CD8-positive, alpha-beta memory T cell (primary cell): ENCODE measurements around the gene MTSS2. TPM values are rescaled to one million over a fixed set of nuclear protein-coding genes. Genes with fewer than 3 reads are reported as not detected.
"Not testable (repeated sequence)": the region's sequence is repeated elsewhere in the genome, so short reads cannot be mapped to it uniquely, and the experiment has no call there.

Experiments used
- CTCF ChIA-PET: fragments of 350-600 bp; sonication (Branson Sonifier 250); formaldehyde crosslinking; loops from one replicate; lab custom pipeline; 2021; ENCODE audit warnings: antibody characterized with exemption; lab: Charles Lee
- POLR2A ChIA-PET: fragments of 350-600 bp; sonication (Branson Sonifier 250); formaldehyde crosslinking; loops from one replicate; lab custom pipeline; 2021; ENCODE audit warnings: antibody characterized with exemption; lab: Charles Lee
- DNase-seq, 5 donors: peaks; one replicate each; pipeline versions ENCODE4 v3.0.0 to v3.0.0-alpha.2; 2020 to 2022; ENCODE audit warnings: mixed read lengths in 1 of 5
- H3K27ac ChIP-seq: one replicate; pipeline ENCODE4 v1.7.0; 2013; ENCODE audit warnings: low read depth, mild to moderate bottlenecking, low read length, moderate library complexity
- H3K27me3 ChIP-seq: 2 replicates; pipeline ENCODE4 v1.7.0; 2013; ENCODE audit warnings: low read length, mild to moderate bottlenecking; ENCODE audit not compliant: insufficient read depth, poor library complexity, severe bottlenecking
- H3K36me3 ChIP-seq: 2 replicates; pipeline ENCODE4 v1.7.0; 2013; ENCODE audit warnings: mild to moderate bottlenecking, low read length, moderate library complexity; ENCODE audit not compliant: insufficient read depth
- H3K4me1 ChIP-seq: 2 replicates; pipeline ENCODE4 v1.7.0; 2013; ENCODE audit warnings: mild to moderate bottlenecking, low read length, moderate library complexity; ENCODE audit not compliant: insufficient read depth
- H3K4me3 ChIP-seq: 2 replicates; pipeline ENCODE4 v1.7.0; 2013; ENCODE audit warnings: mild to moderate bottlenecking, low read length
- H3K9me3 ChIP-seq: 2 replicates; pipeline ENCODE4 v1.7.0; 2013; ENCODE audit warnings: mild to moderate bottlenecking, low read length
- H3K27ac Mint-ChIP-seq, 8 donors: one replicate each; pipeline ENCODE4 v1.8.0; 2020 to 2021; ENCODE audit warnings: mixed read lengths in 8 of 8, mild to moderate bottlenecking in 6 of 8, inconsistent platforms in 3 of 8, moderate library complexity in 3 of 8
- H3K27me3 Mint-ChIP-seq, 2 donors: one replicate each; pipeline ENCODE4 v1.8.0; 2020 to 2021; ENCODE audit warnings: mixed read lengths in 2 of 2, mild to moderate bottlenecking in 1 of 2, moderate library complexity in 1 of 2
- H3K36me3 Mint-ChIP-seq, 3 donors: one replicate each; pipeline ENCODE4 v1.8.0; 2020 to 2021; ENCODE audit warnings: mixed read lengths in 3 of 3, inconsistent platforms in 1 of 3, mild to moderate bottlenecking in 1 of 3
- H3K4me1 Mint-ChIP-seq, 3 donors: one replicate each; pipeline ENCODE4 v1.8.0; 2020 to 2021; ENCODE audit warnings: mixed read lengths in 3 of 3, inconsistent platforms in 1 of 3, mild to moderate bottlenecking in 1 of 3
- H3K4me3 Mint-ChIP-seq, 7 donors: one replicate each; pipeline ENCODE4 v1.8.0; 2020 to 2021; ENCODE audit warnings: mixed read lengths in 7 of 7, mild to moderate bottlenecking in 6 of 7, moderate library complexity in 4 of 7, inconsistent platforms in 2 of 7
- H3K9me3 Mint-ChIP-seq, 5 donors: one replicate each; pipeline ENCODE4 v1.8.0; 2020 to 2022; ENCODE audit warnings: mixed read lengths in 5 of 5, mild to moderate bottlenecking in 3 of 5, moderate library complexity in 2 of 5, inconsistent platforms in 1 of 5
- polyA plus RNA-seq: library from polyadenylated mRNA; unstranded; fragments of 300-500 nt; fragmentation: Illumina TruSeq; gene quantifications from one replicate; pipeline ENCODE4 v1.2.3, GENCODE V29; 2021
- total RNA-seq, 2 experiments: library from RNA; stranded (reverse); gene quantifications; one replicate each; pipeline ENCODE4 v1.2.3, GENCODE V29; 2021

Gene MTSS2
- total and polyA plus RNA-seq, 3 experiments from 2014 or later = 2.2 to 3.0 TPM; not detected in 1

DNA sequence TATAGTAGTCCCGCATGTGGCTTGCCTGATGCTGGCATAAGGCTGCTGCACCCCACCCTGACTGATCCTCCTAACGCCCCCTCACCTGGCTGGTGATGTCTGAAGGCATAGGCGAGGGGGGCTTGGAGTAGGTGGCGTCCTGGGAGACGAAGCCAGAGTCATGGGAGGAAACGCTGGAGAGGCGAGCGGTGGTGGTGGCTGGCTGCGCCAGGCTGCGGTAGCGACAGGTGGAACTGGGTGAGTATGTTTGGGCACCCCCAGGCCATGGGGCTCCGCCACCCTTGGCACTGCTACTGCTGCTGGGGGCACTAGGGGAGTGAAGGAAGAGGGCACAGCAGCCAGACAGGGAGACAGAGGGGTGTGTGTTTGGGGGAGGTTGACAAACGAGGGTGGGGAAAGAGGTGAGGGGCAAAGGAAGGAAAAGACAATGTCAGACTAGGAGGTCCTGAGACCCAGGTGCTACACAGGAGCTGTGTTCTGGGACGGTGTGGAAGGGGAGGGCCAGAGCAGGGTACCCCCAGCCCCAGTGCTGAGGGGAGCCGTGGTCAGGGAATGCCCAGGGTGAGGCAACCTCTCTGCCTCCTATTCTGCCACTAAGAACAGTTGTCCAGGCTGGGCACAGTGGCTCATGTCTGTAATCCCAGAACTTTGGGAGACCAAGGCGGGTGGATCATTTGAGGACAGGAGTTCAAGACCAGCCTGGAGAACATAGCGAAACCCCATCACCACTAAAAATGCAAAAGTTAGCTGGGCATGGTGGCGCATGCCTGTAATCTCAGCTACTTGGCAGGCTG is 11.4 kb downstream of the MTSS2 start:
- no peak overlapping the region for H3K4me3 ChIP-seq
- ChIA-PET CTCF (no interaction called here), POLR2A (no interaction called here)
- Mint-ChIP-seq H3K4me3 (no peak overlapping the region), H3K9me3 (no peaks in the 10 kb centered on the region), H3K27me3 (no peaks in the 10 kb centered on the region), H3K36me3 (peaks cover 0 to 2% (median 1%) of the 10 kb centered on the region in 3 donors), H3K27ac (no peak overlapping the region), H3K4me1 (peaks cover 7 to 11% (median 10%) of the 10 kb centered on the region in 3 donors)
- no peaks in the 10 kb centered on the region for H3K27me3 ChIP-seq
- no peak overlapping the region for H3K27ac ChIP-seq
- H3K36me3 ChIP-seq = no peaks in the 10 kb centered on the region
- DNase-seq = peak in 1 of 5 donors; percentile 34
- no peaks in the 10 kb centered on the region for H3K4me1 ChIP-seq
- no peaks in the 10 kb centered on the region for H3K9me3 ChIP-seq

DNA sequence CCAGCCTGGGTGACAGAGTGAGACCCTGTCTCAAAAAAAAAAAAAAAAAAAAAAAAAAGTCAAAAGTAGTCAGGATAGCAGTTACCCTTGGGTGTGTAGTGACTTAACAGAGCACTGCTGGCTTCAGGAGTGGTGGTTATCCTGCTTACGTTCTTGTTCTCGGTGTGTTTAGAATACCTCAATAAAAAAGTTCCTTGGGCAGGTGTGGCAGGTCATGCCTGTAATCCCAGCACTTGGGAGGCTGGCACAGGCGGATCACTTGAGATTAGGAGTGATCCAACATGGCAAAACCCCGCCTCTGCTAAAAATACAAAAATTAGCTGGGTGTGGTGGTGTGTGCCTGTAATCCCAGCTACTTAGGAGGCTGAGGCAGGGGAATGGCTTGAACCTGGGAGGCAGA is 14.9 kb downstream of the MTSS2 start:
- H3K9me3 Mint-ChIP-seq, H3K4me1 Mint-ChIP-seq, H3K4me3 ChIP-seq, POLR2A ChIA-PET, H3K27me3 ChIP-seq, DNase-seq, H3K27ac ChIP-seq, H3K9me3 ChIP-seq, H3K27me3 Mint-ChIP-seq, H3K4me1 ChIP-seq, H3K4me3 Mint-ChIP-seq, H3K36me3 ChIP-seq, CTCF ChIA-PET: not testable (repeated sequence)
- Mint-ChIP-seq H3K36me3 (peaks cover 0 to 13% (median 8%) of the 10 kb centered on the region in 3 donors), H3K27ac (peak overlapping the region in 1 of 8 donors; percentile 43)

GRCh38 chr16:70670175-70670574 is 15.7 kb downstream of the MTSS2 start:
- Mint-ChIP-seq H3K36me3 (peaks cover 0 to 13% (median 11%) of the 10 kb centered on the region in 3 donors), H3K27ac (no peak overlapping the region), H3K27me3 (peaks cover 0 to 1% of the 10 kb centered on the region in 2 donors), H3K4me1 (no peaks in the 10 kb centered on the region), H3K4me3 (no peak overlapping the region), H3K9me3 (no peaks in the 10 kb centered on the region)
- peak in 1 of 5 donors; percentile 11 for DNase-seq
- CTCF ChIA-PET = no interaction called here
- no peaks in the 10 kb centered on the region for H3K4me1 ChIP-seq
- POLR2A ChIA-PET = interaction anchor here (0.6 kb wide), 1 partner anchor 433 kb away, joined by 4 read pairs; no protein-coding TSS in a partner anchor
- H3K27ac ChIP-seq = no peak overlapping the region
- no peak overlapping the region for H3K4me3 ChIP-seq
- H3K9me3 ChIP-seq = no peaks in the 10 kb centered on the region
- no peaks in the 10 kb centered on the region for H3K36me3 ChIP-seq
- no peaks in the 10 kb centered on the region for H3K27me3 ChIP-seq

DNA sequence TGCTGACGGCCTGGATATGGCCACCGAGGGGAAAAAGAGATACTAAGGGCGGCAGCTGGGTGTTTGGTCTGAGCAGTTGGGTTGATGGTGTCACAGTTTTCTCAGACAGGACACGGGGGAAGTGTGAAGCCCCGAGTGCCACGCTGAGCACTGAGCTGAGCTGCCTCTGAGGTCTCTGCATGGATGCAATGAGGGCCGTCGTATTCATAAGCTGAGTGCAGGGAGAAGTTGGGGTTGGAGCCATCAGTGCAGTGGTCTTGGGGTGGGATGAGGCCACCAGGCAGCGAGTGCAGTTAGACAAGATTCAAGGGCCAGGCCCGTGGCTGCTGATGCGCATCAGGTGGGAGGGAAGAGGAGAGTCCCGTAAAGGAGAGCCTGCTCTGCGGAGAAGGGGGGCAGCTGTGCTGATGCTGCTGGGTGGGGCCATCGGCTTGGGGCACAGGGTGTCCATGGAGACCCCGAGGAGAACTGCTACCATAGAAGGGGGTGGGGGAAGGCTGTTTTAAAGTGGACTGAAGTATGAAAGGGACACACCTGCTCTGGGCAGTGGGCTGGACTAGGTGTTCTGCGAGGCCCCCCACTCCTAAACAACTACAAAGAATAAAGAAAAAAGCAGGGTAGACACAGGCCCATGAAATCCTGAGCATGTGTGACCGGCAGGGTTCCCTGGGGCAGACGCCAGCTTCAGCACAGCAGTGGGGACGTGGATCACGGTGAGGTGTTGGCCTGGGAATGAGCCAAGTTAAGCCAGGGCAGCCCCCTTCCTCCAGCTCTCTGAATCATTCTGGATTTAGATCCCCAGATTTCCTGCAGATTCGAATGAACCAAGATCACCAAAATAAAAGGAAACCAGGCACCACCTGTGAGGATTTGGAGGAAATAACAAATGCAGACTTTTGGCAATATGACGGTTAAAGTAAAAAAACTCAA is 19.8 kb downstream of the MTSS2 start:
- no peaks in the 10 kb centered on the region for H3K27me3 ChIP-seq
- H3K4me3 Mint-ChIP-seq = no peak overlapping the region
- H3K4me3 ChIP-seq = no peak overlapping the region
- peaks cover 0 to 13% (median 12%) of the 10 kb centered on the region in 3 donors for H3K36me3 Mint-ChIP-seq
- H3K9me3 Mint-ChIP-seq = no peaks in the 10 kb centered on the region
- no peaks in the 10 kb centered on the region for H3K4me1 ChIP-seq
- H3K9me3 ChIP-seq = no peaks in the 10 kb centered on the region
- H3K4me1 Mint-ChIP-seq = no peaks in the 10 kb centered on the region
- ChIA-PET CTCF (interaction anchor here (1.2 kb wide), 1 partner anchor 105 kb away, joined by 4 read pairs; no protein-coding TSS in a partner anchor), POLR2A (interaction anchor here (0.6 kb wide), 1 partner anchor 98 kb away, joined by 3 read pairs; no protein-coding TSS in a partner anchor)
- peaks cover 0 to 1% of the 10 kb centered on the region in 2 donors for H3K27me3 Mint-ChIP-seq
- no peak overlapping the region for H3K27ac Mint-ChIP-seq
- DNase-seq = no peak
- no peak overlapping the region for H3K27ac ChIP-seq
- no peaks in the 10 kb centered on the region for H3K36me3 ChIP-seq

GRCh38 chr16:70665113-70665694 is 20.6 kb downstream of the MTSS2 start:
- POLR2A ChIA-PET = no interaction called here
- no peak overlapping the region for H3K4me3 ChIP-seq
- no peak overlapping the region for H3K27ac Mint-ChIP-seq
- H3K9me3 ChIP-seq = no peaks in the 10 kb centered on the region
- no peaks in the 10 kb centered on the region for H3K27me3 ChIP-seq
- DNase-seq = no peak
- no peaks in the 10 kb centered on the region for H3K4me1 ChIP-seq
- CTCF ChIA-PET = no interaction called here
- H3K9me3 Mint-ChIP-seq = no peaks in the 10 kb centered on the region
- H3K27me3 Mint-ChIP-seq = peaks cover 0 to 1% of the 10 kb centered on the region in 2 donors
- H3K36me3 Mint-ChIP-seq = peaks cover 0 to 11% (median 11%) of the 10 kb centered on the region in 3 donors
- H3K36me3 ChIP-seq = no peaks in the 10 kb centered on the region
- no peak overlapping the region for H3K4me3 Mint-ChIP-seq
- no peaks in the 10 kb centered on the region for H3K4me1 Mint-ChIP-seq
- H3K27ac ChIP-seq = no peak overlapping the region

GRCh38 chr16:70664325-70665112 is 21.3 kb downstream of the MTSS2 start:
- CTCF ChIA-PET = no interaction called here

DNA sequence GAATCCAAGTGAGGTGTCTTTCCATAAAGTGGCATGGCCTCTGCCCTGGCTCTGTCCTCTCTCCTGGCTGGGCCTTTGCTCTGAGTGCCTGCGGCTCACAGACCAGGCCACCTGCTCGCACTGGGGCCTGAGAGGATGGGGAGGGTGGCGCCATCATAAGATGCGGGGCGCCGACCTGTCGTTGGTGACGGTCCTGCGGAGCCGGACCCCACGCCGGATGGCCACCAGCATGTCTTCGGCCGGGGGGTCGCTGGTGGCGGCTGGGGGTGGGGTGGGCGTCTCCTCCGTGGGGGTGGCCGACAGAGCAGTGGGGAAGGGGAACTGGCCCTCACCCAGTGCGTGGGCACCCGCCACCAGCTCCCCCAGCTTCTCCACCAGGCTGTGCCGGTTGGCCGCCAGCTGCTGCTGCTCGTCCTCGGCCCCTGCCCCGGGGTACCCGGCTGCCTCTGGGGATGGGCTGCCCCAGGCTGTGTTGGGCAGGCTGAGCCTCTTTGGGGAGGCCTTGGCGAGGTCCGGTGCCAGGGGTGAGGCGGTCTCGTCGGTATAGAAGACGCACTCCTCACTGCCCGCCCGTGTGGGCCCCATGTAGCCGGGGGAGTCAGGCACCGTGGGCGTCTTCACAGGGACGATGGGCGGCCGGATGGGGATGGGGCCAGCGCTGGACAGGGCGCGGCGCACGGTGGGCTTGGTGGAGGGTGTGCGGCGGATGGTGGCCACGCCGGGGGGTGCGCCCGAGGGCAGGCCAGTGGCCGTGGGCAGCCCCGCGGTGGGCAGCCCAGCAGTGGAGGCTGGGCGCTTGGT is 22.1 kb downstream of the MTSS2 start:
- no peaks in the 10 kb centered on the region for H3K9me3 ChIP-seq
- no peak overlapping the region for H3K27ac ChIP-seq
- ChIA-PET CTCF (no interaction called here), POLR2A (no interaction called here)
- no peak overlapping the region for H3K27ac Mint-ChIP-seq
- DNase-seq = no peak
- peaks cover 0 to 9% (median 9%) of the 10 kb centered on the region in 3 donors for H3K36me3 Mint-ChIP-seq
- no peaks in the 10 kb centered on the region for H3K4me1 ChIP-seq
- H3K27me3 Mint-ChIP-seq = peaks cover 0 to 2% of the 10 kb centered on the region in 2 donors
- H3K36me3 ChIP-seq = no peaks in the 10 kb centered on the region
- H3K27me3 ChIP-seq = no peaks in the 10 kb centered on the region
- no peaks in the 10 kb centered on the region for H3K9me3 Mint-ChIP-seq
- H3K4me3 ChIP-seq = no peak overlapping the region
- no peaks in the 10 kb centered on the region for H3K4me1 Mint-ChIP-seq
- peak overlapping the region in 1 of 7 donors; percentile 74 for H3K4me3 Mint-ChIP-seq

More at GRCh38 chr16:70664325-70665112, 21.3 kb downstream of the MTSS2 start:
- no peaks in the 10 kb centered on the region for H3K27me3 ChIP-seq
- no peaks in the 10 kb centered on the region for H3K4me1 ChIP-seq
- Mint-ChIP-seq H3K4me1 (no peaks in the 10 kb centered on the region), H3K27me3 (peaks cover 0 to 1% of the 10 kb centered on the region in 2 donors), H3K27ac (no peak overlapping the region), H3K4me3 (no peak overlapping the region), H3K9me3 (no peaks in the 10 kb centered on the region), H3K36me3 (peaks cover 0 to 11% (median 10%) of the 10 kb centered on the region in 3 donors)
- POLR2A ChIA-PET = no interaction called here
- no peaks in the 10 kb centered on the region for H3K36me3 ChIP-seq
- no peak overlapping the region for H3K4me3 ChIP-seq
- no peak overlapping the region for H3K27ac ChIP-seq
- no peak for DNase-seq
- no peaks in the 10 kb centered on the region for H3K9me3 ChIP-seq
